HG03196 (cell line): ENCODE data around the gene PTPRT.
"Not testable (repeated sequence)": the region's sequence is repeated elsewhere in the genome, so short reads cannot be mapped to it uniquely, and the experiment has no call there.

Experiments used
- ATAC-seq: cut with Tn5 transposase; IDR thresholded peaks from one replicate; pipeline ENCODE4 v1.9.1; 2021; ENCODE audit not compliant: unreplicated experiment

The PTPRT gene

GRCh38 chr20:42920776-42921175 lies 268.9 kb downstream of the PTPRT start:
- ATAC-seq = no peak

GRCh38 chr20:42919316-42919715 lies 270.4 kb downstream of the PTPRT start:
- ATAC-seq = no peak

GRCh38 chr20:42915081-42915480 lies 274.6 kb downstream of the PTPRT start:
- ATAC-seq = no peak

GRCh38 chr20:42914302-42914701 lies 275.4 kb downstream of the PTPRT start:
- no peak for ATAC-seq

GRCh38 chr20:42910808-42911207 lies 278.9 kb downstream of the PTPRT start:
- not testable (repeated sequence) for ATAC-seq

GRCh38 chr20:42907730-42908129 lies 282.0 kb downstream of the PTPRT start:
- ATAC-seq = no peak

- ATAC-seq = no peak
Observed at GRCh38 chr20:42906120-42906519, 283.6 kb downstream of the PTPRT start.

- no peak for ATAC-seq
Observed at GRCh38 chr20:42902509-42902908, 287.2 kb downstream of the PTPRT start.

GRCh38 chr20:42901689-42902440 lies 287.8 kb downstream of the PTPRT start:
- ATAC-seq = no peak

- ATAC-seq = not testable (repeated sequence)
Observed at GRCh38 chr20:42900764-42901163, 288.9 kb downstream of the PTPRT start.

GRCh38 chr20:42895020-42895419 lies 294.7 kb downstream of the PTPRT start:
- ATAC-seq = no peak

- ATAC-seq = no peak
Observed at GRCh38 chr20:42894483-42894882, 295.2 kb downstream of the PTPRT start.

- no peak for ATAC-seq
Observed at GRCh38 chr20:42889517-42889916, 300.2 kb downstream of the PTPRT start.

GRCh38 chr20:42887281-42887680 lies 302.4 kb downstream of the PTPRT start:
- ATAC-seq = no peak

- ATAC-seq = no peak
Observed at GRCh38 chr20:42886801-42887200, 302.9 kb downstream of the PTPRT start.

GRCh38 chr20:42886046-42886445 lies 303.7 kb downstream of the PTPRT start:
- ATAC-seq = no peak

GRCh38 chr20:42875581-42875980 lies 314.1 kb downstream of the PTPRT start:
- ATAC-seq = no peak

GRCh38 chr20:42873259-42873658 lies 316.4 kb downstream of the PTPRT start:
- no peak for ATAC-seq

GRCh38 chr20:42864116-42864515 lies 325.6 kb downstream of the PTPRT start:
- ATAC-seq = no peak

GRCh38 chr20:42862446-42862845 lies 327.3 kb downstream of the PTPRT start:
- no peak for ATAC-seq

- no peak for ATAC-seq
Observed at GRCh38 chr20:42857446-42857845, 332.3 kb downstream of the PTPRT start.

GRCh38 chr20:42855896-42856295 lies 333.8 kb downstream of the PTPRT start:
- no peak for ATAC-seq

GRCh38 chr20:42852691-42853090 lies 337.0 kb downstream of the PTPRT start:
- no peak for ATAC-seq
